GM12878 (cell line): ENCODE results near the gene TCF12. TPM values are rescaled to one million over a fixed set of nuclear protein-coding genes. Genes with fewer than 3 reads are reported as not detected.

ENCODE experiments used
- BCLAF1 ChIP-seq: fragments of 450-650 bp; IDR thresholded peaks from 2 replicates; pipeline ENCODE4 v1.6.1; 2017; ENCODE audit warnings: antibody characterized with exemption, mild to moderate bottlenecking, moderate library complexity
- RELB ChIP-seq: fragments of 450-650 bp; IDR thresholded peaks from 2 replicates; pipeline ENCODE4 v1.6.1; 2017; ENCODE audit warnings: low read depth, mild to moderate bottlenecking, moderate library complexity
- SKIL ChIP-seq: fragments of 450-650 bp; IDR thresholded peaks from 2 replicates; pipeline ENCODE4 v1.6.1; 2017; ENCODE audit warnings: mild to moderate bottlenecking, low read depth, inconsistent platforms; ENCODE audit not compliant: poor library complexity, severe bottlenecking
- SREBF1 ChIP-seq: IDR thresholded peaks from 2 replicates; pipeline ENCODE4 v1.6.1; 2012; ENCODE audit warnings: mild to moderate bottlenecking, low read length
- SREBF2 ChIP-seq: IDR thresholded peaks from 2 replicates; pipeline ENCODE4 v1.6.1; 2012; ENCODE audit warnings: mild to moderate bottlenecking, low read length
- polyA plus RNA-seq, 11 experiments: library from polyadenylated mRNA; depleted of rRNA in 4 of 11; unstranded in 6 of 11; stranded (reverse) in 5 of 11; fragments of >200 nt; fragmentation: Nextera tagmentation in 4 of 11; fragmentation: Illumina TruSeq in 1 of 11; extraction: Ambion mirVana in 4 of 11; extraction: Trizol in 1 of 11; gene quantifications; 1 replicate in 1 of 11; 2 replicates in 10 of 11; pipeline versions ENCODE4 v1.2.1 to v1.2.3, GENCODE V29; 2011 to 2016; ENCODE audit warnings: inconsistent platforms in 2 of 11, missing spikeins in 2 of 11, low read depth in 1 of 11
- total RNA-seq, 4 experiments: library from RNA; depleted of rRNA in 3 of 4; stranded (reverse); fragments of >200 nt in 3 of 4; fragmentation: Illumina TruSeq in 1 of 4; extraction: Trizol in 1 of 4; gene quantifications; 2 replicates each; pipeline versions ENCODE4 v1.2.1 to v1.2.3, GENCODE V29; 2013 to 2021

The TCF12 gene
- total and polyA plus RNA-seq, 10 of the 15 experiments (the other 5 are each of a cell fraction or from before 2014, with no cell fraction given), result 8.2 to 70.9 (median 49.5) TPM

GRCh38 chr15:57183614-57184344, 265.3 kb downstream of the TCF12 start (continued):
- TF ChIP-seq RELB (no peak), BCLAF1 (no peak), SKIL (no peak), SREBF2 (no peak), SREBF1 (no peak)
- TF ChIP-seq, all 136 proteins: peak for 0
